Smooth muscle cell (in vitro differentiated cells): ENCODE measurements around the gene PDSS2. TPM values are rescaled to one million over a fixed set of nuclear protein-coding genes. Genes with fewer than 3 reads are reported as not detected.

Experiments used
- DNase-seq: peaks from one replicate; lab custom pipeline; 2025; ENCODE audit not compliant: unreplicated experiment; lab: John Stamatoyannopoulos, UW
- H2AFZ ChIP-seq: fragments of 200-600 bp; sonication (generic); 2 replicates; pipeline ENCODE4 v1.6.0; 2016; ENCODE audit warnings: antibody characterized with exemption, low read depth, mild to moderate bottlenecking
- H3F3A ChIP-seq: fragments of 200-600 bp; sonication (generic); 2 replicates; pipeline ENCODE4 v1.6.0; 2017; ENCODE audit warnings: antibody characterized with exemption, low read depth
- H3K27ac ChIP-seq: fragments of 200-600 bp; sonication (generic); 2 replicates; pipeline ENCODE4 v1.5.1; 2016; ENCODE audit warnings: low read depth, mild to moderate bottlenecking
- H3K27me3 ChIP-seq: fragments of 200-600 bp; sonication (generic); 2 replicates; pipeline ENCODE4 v1.6.1; 2016; ENCODE audit warnings: low read depth, mild to moderate bottlenecking
- H3K36me3 ChIP-seq: fragments of 200-600 bp; sonication (generic); 2 replicates; pipeline ENCODE4 v1.5.1; 2016; ENCODE audit warnings: low read depth
- H3K4me1 ChIP-seq: fragments of 200-600 bp; sonication (generic); 2 replicates; pipeline ENCODE4 v1.5.1; 2016; ENCODE audit warnings: low read depth
- H3K4me2 ChIP-seq: fragments of 200-600 bp; sonication (generic); 2 replicates; pipeline ENCODE4 v1.6.0; 2016; ENCODE audit warnings: mild to moderate bottlenecking
- H3K4me3 ChIP-seq: fragments of 200-600 bp; sonication (generic); 2 replicates; pipeline ENCODE4 v1.5.1; 2016; ENCODE audit warnings: mild to moderate bottlenecking
- H3K79me2 ChIP-seq: fragments of 200-600 bp; sonication (generic); 2 replicates; pipeline ENCODE4 v1.6.0; 2016; ENCODE audit warnings: low read depth, mild to moderate bottlenecking
- H3K9ac ChIP-seq: fragments of 200-600 bp; sonication (generic); 2 replicates; pipeline ENCODE4 v1.6.0; 2016; ENCODE audit warnings: low read depth
- H3K9me3 ChIP-seq: fragments of 200-600 bp; sonication (generic); replicated peaks from 2 replicates; pipeline ENCODE4 v1.5.1; 2016; ENCODE audit warnings: low read depth
- H4K20me1 ChIP-seq: fragments of 200-600 bp; sonication (generic); 2 replicates; pipeline ENCODE4 v1.6.0; 2016; ENCODE audit warnings: low read depth
- WGBS: methylation state at CpG from one replicate; pipeline ENCODE4 v1.1.7; 2016; ENCODE audit warnings: low lambda C conversion rate; 5-methylcytosine and 5-hydroxymethylcytosine counted together
- polyA plus RNA-seq: library from polyadenylated mRNA; unstranded; fragments of >200 nt; fragmentation: Nextera tagmentation; extraction: Ambion mirVana; gene quantifications from 2 replicates; pipeline ENCODE4 v1.2.1, GENCODE V29; 2016
- total RNA-seq: library from RNA; depleted of rRNA; stranded (reverse); fragments of >200 nt; gene quantifications from 2 replicates; pipeline ENCODE4 v1.2.3, GENCODE V29; 2014
- TF ChIP-seq, protein P1 (sequence below): fragments of 200-600 bp; sonication (generic); IDR thresholded peaks from 2 replicates; pipeline ENCODE4 v1.5.1; 2017; ENCODE audit warnings: borderline replicate concordance, mild to moderate bottlenecking, antibody characterized with exemption; ENCODE audit not compliant: insufficient read depth, poor library complexity, severe bottlenecking

Gene PDSS2
- total and polyA plus RNA-seq, 2 experiments from 2014 or later, result 12.8 to 15.5 TPM

DNA sequence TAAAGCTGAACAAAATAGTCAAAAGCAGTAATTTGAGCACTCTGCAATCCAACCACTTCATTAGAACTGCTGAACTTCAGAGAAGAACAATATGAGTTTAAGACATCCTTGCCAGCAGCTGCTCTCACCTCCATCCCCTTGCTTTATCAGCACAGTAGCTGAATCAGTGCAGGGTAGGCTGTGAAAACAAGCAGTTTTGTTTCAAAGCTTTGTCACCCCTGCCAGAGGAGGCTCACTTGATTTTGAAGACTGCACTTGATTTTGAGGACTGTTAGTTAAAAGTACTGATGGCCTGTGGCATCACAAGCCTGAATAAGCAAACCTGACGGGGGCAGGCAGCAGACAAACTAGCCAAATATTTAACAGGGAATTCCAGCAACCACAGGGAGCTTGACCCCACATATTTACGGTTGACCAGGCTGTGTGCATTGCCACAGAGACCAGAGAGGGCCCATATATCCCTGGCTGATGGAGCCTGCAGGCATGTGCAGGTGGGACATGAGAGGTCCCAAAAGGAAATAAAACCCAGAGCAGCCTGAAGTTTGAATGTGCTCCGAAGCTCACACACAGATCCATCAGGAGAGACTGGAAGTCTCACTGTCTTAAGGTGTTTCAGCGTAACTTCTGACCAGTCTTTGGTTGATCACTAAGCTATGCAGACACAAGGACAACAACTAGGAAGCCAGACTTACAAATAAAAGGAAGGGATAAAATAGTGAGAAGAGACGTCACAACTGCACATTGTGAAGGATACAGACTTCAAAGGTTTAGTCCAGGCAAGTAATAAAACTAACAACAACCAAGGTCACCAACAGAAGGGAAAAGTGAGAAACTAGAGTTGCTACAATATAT lies 97.4 kb downstream of the PDSS2 start:
- no peaks in the 10 kb centered on the region for H3K27me3 ChIP-seq
- H3K9ac ChIP-seq, result no peak overlapping the region
- H3K79me2 ChIP-seq, result no peaks in the 10 kb centered on the region
- no peaks in the 10 kb centered on the region for H3F3A ChIP-seq
- no peak overlapping the region for H3K4me2 ChIP-seq
- no peaks in the 10 kb centered on the region for H3K36me3 ChIP-seq
- peaks cover 16% of the 10 kb centered on the region for H4K20me1 ChIP-seq
- 77% methylated on average over 5 of the region's 5 CpGs for WGBS
- DNase-seq, result no peak
- TF ChIP-seq, protein P1, sequence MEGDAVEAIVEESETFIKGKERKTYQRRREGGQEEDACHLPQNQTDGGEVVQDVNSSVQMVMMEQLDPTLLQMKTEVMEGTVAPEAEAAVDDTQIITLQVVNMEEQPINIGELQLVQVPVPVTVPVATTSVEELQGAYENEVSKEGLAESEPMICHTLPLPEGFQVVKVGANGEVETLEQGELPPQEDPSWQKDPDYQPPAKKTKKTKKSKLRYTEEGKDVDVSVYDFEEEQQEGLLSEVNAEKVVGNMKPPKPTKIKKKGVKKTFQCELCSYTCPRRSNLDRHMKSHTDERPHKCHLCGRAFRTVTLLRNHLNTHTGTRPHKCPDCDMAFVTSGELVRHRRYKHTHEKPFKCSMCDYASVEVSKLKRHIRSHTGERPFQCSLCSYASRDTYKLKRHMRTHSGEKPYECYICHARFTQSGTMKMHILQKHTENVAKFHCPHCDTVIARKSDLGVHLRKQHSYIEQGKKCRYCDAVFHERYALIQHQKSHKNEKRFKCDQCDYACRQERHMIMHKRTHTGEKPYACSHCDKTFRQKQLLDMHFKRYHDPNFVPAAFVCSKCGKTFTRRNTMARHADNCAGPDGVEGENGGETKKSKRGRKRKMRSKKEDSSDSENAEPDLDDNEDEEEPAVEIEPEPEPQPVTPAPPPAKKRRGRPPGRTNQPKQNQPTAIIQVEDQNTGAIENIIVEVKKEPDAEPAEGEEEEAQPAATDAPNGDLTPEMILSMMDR, result no peak
- no peak overlapping the region for H3K4me3 ChIP-seq
- peaks cover 5% of the 10 kb centered on the region for H3K4me1 ChIP-seq
- H3K9me3 ChIP-seq, result peaks cover 3% of the 10 kb centered on the region
- no peak overlapping the region for H3K27ac ChIP-seq
- no peak overlapping the region for H2AFZ ChIP-seq

DNA sequence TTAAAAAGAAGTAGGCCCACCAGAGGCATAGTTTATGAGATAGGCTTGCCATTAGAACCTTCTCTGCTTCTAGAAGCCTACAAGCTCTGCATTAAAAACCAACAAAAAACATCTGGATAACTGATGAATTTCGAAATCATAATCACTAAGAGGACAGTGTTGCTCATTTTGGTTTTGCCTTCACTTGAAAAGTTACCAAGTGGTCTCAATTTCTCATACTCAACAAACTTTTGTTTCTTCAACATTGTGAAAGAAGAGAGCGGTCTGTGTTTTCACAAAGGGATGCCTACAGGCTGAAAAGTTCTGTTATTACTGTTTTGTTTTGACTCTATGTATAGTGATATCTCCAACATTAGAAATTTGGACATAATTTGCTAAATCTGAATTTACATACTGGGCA lies 98.9 kb downstream of the PDSS2 start:
- Histone ChIP-seq H3K27ac (no peak overlapping the region), H3K4me1 (peaks cover 5% of the 10 kb centered on the region), H4K20me1 (peaks cover 3% of the 10 kb centered on the region), H3F3A (no peaks in the 10 kb centered on the region), H3K27me3 (no peaks in the 10 kb centered on the region), H3K79me2 (no peaks in the 10 kb centered on the region), H3K4me2 (no peak overlapping the region), H3K4me3 (no peak overlapping the region), H3K9ac (no peak overlapping the region), H2AFZ (no peak overlapping the region), H3K9me3 (peaks cover 3% of the 10 kb centered on the region), H3K36me3 (no peaks in the 10 kb centered on the region)
- WGBS, result 93% methylated on average over 2 of the region's 2 CpGs
- no peak for DNase-seq
- TF ChIP-seq, protein P1, result no peak

DNA sequence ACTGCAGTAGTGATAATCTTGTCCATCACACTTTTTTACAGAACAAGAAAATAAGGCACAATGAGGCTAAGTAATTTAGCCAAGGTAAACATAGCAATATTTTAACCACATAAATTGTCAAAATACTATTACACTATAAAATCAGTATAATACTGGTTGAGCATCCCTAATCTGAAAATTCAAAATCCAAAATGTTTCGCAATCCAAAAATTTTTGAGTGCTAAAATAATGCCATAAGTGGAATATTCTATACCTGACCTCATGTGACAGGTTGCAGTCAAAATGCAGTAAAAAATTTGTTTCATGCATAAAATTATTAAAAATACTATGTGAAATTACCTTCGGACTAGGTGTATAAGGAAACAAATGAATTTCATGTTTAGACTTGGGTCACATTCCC lies 101.5 kb downstream of the PDSS2 start:
- Histone ChIP-seq H3K4me1 (peaks cover 5% of the 10 kb centered on the region), H3K4me2 (no peak overlapping the region), H3K27ac (no peak overlapping the region), H4K20me1 (no peaks in the 10 kb centered on the region), H3K27me3 (no peaks in the 10 kb centered on the region), H3F3A (no peaks in the 10 kb centered on the region), H3K79me2 (no peaks in the 10 kb centered on the region), H3K4me3 (no peak overlapping the region), H3K36me3 (no peaks in the 10 kb centered on the region), H2AFZ (no peak overlapping the region), H3K9me3 (peaks cover 3% of the 10 kb centered on the region), H3K9ac (no peak overlapping the region)
- no peak for DNase-seq
- WGBS, result 96% methylated on average over 2 of the region's 2 CpGs
- TF ChIP-seq, protein P1, result no peak

DNA sequence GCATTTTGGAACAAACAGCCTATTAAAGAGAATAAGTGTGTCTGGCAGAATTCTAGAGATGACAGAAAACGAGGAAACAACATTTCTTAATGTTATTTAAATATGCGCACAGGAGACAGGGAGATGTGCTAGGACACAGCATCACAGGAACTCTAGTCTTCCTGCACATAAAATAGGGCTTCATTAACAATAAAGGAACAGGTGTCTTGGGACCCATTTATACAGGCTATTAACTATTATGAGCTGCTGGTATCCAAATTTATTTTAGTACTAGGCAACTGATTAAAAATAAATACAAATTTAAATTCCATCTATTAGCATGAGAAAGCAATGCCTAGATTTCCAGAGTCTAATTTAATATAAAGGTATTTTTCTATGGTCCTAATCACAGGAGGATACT lies 102.3 kb downstream of the PDSS2 start:
- Histone ChIP-seq H3K27ac (no peak overlapping the region), H3K9ac (no peak overlapping the region), H3F3A (no peaks in the 10 kb centered on the region), H3K9me3 (no peaks in the 10 kb centered on the region), H3K4me3 (no peak overlapping the region), H2AFZ (no peak overlapping the region), H4K20me1 (no peaks in the 10 kb centered on the region), H3K4me2 (no peak overlapping the region), H3K79me2 (no peaks in the 10 kb centered on the region), H3K36me3 (no peaks in the 10 kb centered on the region), H3K27me3 (no peaks in the 10 kb centered on the region), H3K4me1 (peaks cover 4% of the 10 kb centered on the region)
- TF ChIP-seq, protein P1, result no peak
- WGBS, result 94% methylated on average over 2 of the region's 2 CpGs
- no peak for DNase-seq
